Upper lobe of left lung (tissue), 4 donors: ENCODE measurements around the gene PLB1.

Experiments used
- CTCF ChIP-seq, 6 experiments: fragments of 450-650 bp in 4 of 6; fragments of 200-600 bp in 2 of 6; sonication (generic) in 2 of 6; IDR thresholded peaks; one replicate each; pipeline ENCODE4 v1.5.1; 2016 to 2019; ENCODE audit warnings: antibody characterized with exemption in 6 of 6
- POLR2A ChIP-seq, 4 donors: fragments of 450-650 bp; IDR thresholded peaks; one replicate each; pipeline ENCODE4 v1.5.1; 2016 to 2017; ENCODE audit warnings: antibody characterized with exemption in 4 of 4, mild to moderate bottlenecking in 2 of 4

GRCh38 chr2:28644760-28645159 lies 148.9 kb downstream of the PLB1 start:
- TF ChIP-seq CTCF (IDR thresholded peaks at IDR 0.05) (no peak), POLR2A (IDR thresholded peaks at IDR 0.05) (no peak)
